MCF 10A (cell line): ENCODE data around the gene TGFBI. TPM values are rescaled to one million over a fixed set of nuclear protein-coding genes. Genes with fewer than 3 reads are reported as not detected.

ENCODE experiments used
- BruUV-seq: library from RNA; stranded (reverse); fragments of 400-500 nt; replicated peaks from 2 replicates; lab custom pipeline; 2021; lab: Mats Ljungman, UMichigan
- CTCF ChIA-PET: fragments of 300-600 bp; sonication (Branson Sonifier 250); formaldehyde crosslinking; extraction: SDS; loops from one replicate; lab custom pipeline; 2021; ENCODE audit warnings: antibody characterized with exemption, inconsistent platforms; lab: Yijun Ruan, JAX
- POLR2A ChIA-PET: fragments of 300-600, 350-650 bp; sonication (Branson Sonifier 250); formaldehyde crosslinking; extraction: SDS; loops from one replicate; lab custom pipeline; 2020; ENCODE audit warnings: antibody characterized with exemption, inconsistent platforms; lab: Yijun Ruan, JAX
- DNase-seq: peaks from one replicate; pipeline ENCODE4 v3.0.0-alpha.2; 2018; ENCODE audit not compliant: unreplicated experiment
- H3K27ac Mint-ChIP-seq: one replicate; pipeline ENCODE4 v1.8.0; 2022; ENCODE audit warnings: mild to moderate bottlenecking, low read depth, mixed read lengths; ENCODE audit not compliant: unreplicated experiment
- H3K27me3 Mint-ChIP-seq: one replicate; pipeline ENCODE4 v1.8.0; 2022; ENCODE audit warnings: mixed read lengths; ENCODE audit not compliant: insufficient read depth, unreplicated experiment
- H3K36me3 Mint-ChIP-seq: one replicate; pipeline ENCODE4 v1.8.0; 2022; ENCODE audit warnings: mild to moderate bottlenecking, moderate library complexity, mixed read lengths; ENCODE audit not compliant: insufficient read depth, unreplicated experiment
- H3K4me1 Mint-ChIP-seq: one replicate; pipeline ENCODE4 v1.8.0; 2022; ENCODE audit warnings: mixed read lengths; ENCODE audit not compliant: insufficient read depth, unreplicated experiment
- H3K4me3 Mint-ChIP-seq: one replicate; pipeline ENCODE4 v1.8.0; 2022; ENCODE audit warnings: mild to moderate bottlenecking, moderate library complexity, mixed read lengths; ENCODE audit not compliant: unreplicated experiment
- H3K9me3 Mint-ChIP-seq: one replicate; pipeline ENCODE4 v1.8.0; 2022; ENCODE audit warnings: mixed read lengths; ENCODE audit not compliant: unreplicated experiment
- intact Hi-C: fragments of 100-400 bp; cut with micrococcal nuclease; formaldehyde crosslinking; loops from 2 replicates; pipeline ENCODE4 v1.14.1; 2022
- total RNA-seq: library from RNA; stranded (reverse); gene quantifications from 2 replicates; pipeline ENCODE4 v1.2.3, GENCODE V29; 2022
- TF ChIP-seq, protein P1 (sequence below): fragments of 200-600 bp; IDR thresholded peaks from one replicate; pipeline ENCODE4 v1.8.0; 2022; ENCODE audit warnings: antibody characterized with exemption, mild to moderate bottlenecking; ENCODE audit not compliant: unreplicated experiment

TGFBI gene
- total RNA-seq, 1 experiment from 2014 or later: 892 TPM

DNA sequence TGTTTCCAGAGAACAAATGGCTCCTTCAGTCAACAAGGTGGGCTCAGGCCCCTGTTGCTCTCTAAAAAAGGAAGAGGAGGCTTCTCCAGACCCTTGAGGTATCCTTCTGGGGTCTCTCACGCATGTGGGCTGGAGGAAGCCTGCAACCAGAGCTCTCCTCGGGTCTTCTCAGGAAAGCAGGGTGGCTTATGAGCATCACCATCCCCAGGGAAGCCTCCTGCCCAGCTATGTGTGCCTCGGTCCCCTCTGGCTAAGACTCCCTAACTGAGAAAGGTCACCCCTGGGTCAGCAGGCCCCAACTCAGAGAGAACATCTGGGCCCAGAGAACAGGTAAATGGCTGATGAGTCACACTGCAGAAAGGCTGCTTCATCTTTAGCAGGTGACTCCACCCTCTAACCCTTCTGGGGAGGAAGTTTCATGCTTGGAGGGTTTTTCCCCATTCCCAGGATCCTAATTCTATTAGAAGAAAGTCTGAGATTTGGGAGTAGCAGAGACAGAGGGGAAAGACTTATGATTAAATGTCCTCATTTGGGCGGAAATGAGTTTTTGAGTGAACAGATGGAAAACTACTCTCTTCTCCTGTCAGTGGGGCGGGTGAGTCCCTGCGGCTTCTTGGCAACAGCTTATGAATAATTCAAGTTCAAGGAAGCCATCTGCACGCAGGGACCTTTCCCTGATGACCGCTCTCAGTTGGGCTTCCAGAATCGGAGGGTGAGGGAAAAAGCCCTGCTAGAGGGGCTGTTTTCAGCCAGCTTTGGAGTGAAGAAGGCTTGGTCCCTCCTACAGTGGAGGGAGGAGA is 41.9 kb downstream of the TGFBI start:
- H3K27me3 Mint-ChIP-seq: no peaks in the 10 kb centered on the region
- no peak overlapping the region for H3K4me3 Mint-ChIP-seq
- peaks cover 6% of the 10 kb centered on the region for H3K9me3 Mint-ChIP-seq
- H3K36me3 Mint-ChIP-seq: peaks cover 40% of the 10 kb centered on the region
- no peak for DNase-seq
- peaks cover 27% of the 10 kb centered on the region for H3K4me1 Mint-ChIP-seq
- no TSS peak for BruUV-seq
- H3K27ac Mint-ChIP-seq: no peak overlapping the region
- CTCF ChIA-PET: interaction anchor here (0.6 to 2.3 kb wide), 7 partner anchors 7 to 141 kb away, joined by 3 to 13 read pairs (median 4); no protein-coding TSS in a partner anchor
- intact Hi-C loops: no loop called here
- POLR2A ChIA-PET: interaction anchor here (0.7 to 1.5 kb wide), 5 partner anchors 19 to 64 kb away, joined by 3 to 5 read pairs (median 4); no protein-coding TSS in a partner anchor
- TF ChIP-seq, protein P1, sequence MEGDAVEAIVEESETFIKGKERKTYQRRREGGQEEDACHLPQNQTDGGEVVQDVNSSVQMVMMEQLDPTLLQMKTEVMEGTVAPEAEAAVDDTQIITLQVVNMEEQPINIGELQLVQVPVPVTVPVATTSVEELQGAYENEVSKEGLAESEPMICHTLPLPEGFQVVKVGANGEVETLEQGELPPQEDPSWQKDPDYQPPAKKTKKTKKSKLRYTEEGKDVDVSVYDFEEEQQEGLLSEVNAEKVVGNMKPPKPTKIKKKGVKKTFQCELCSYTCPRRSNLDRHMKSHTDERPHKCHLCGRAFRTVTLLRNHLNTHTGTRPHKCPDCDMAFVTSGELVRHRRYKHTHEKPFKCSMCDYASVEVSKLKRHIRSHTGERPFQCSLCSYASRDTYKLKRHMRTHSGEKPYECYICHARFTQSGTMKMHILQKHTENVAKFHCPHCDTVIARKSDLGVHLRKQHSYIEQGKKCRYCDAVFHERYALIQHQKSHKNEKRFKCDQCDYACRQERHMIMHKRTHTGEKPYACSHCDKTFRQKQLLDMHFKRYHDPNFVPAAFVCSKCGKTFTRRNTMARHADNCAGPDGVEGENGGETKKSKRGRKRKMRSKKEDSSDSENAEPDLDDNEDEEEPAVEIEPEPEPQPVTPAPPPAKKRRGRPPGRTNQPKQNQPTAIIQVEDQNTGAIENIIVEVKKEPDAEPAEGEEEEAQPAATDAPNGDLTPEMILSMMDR: no peak

DNA sequence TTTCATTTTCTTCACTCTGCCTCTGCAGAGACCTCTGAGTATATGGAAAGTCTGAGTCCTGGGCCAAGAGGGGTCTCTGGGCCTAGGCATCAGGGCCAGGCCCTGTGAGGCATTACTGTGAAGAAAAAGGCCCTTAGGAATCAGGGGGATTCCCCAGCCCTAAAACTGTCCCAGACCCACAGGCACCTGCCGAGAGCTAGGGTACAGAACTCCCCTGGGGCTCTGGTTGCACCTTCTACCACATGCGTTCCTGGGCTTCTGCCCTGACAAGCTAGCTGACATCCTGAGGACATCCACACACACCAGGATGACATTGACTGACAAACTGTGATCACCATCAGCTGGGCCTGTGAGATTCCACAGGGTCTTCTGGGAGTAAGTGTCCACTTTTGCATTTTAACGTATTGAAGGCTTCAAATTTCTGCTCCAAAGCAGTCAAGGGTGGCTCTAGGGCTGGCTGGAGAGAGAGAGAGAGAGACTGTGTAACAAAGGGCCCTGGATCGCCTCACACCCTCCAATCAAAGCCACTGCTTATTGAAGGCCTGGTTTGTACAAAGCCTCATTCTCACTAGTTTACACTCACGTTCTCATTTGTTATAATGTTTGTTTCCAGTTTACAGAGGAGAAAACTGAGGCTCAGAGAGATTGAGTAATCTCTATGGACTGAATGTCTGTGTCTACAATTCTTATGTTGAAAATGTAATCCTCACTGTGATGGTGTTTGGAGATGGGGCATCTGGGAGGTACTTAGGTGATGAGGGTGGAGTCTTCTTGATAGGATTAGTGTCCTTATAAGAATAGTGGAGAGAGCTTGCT is 45.1 kb downstream of the TGFBI start:
- H3K36me3 Mint-ChIP-seq: peaks cover 29% of the 10 kb centered on the region
- intact Hi-C loops: no loop called here
- no peak overlapping the region for H3K27ac Mint-ChIP-seq
- ChIA-PET POLR2A (interaction anchor here (0.6 to 1.3 kb wide), 5 partner anchors 13 to 41 kb away, joined by 3 to 4 read pairs (median 3); no protein-coding TSS in a partner anchor), CTCF (interaction anchor here (0.8 to 5.0 kb wide), 11 partner anchors 9 to 1506 kb away, joined by 3 to 21 read pairs (median 4); no protein-coding TSS in a partner anchor)
- TF ChIP-seq, protein P1: no peak
- H3K9me3 Mint-ChIP-seq: peaks cover 4% of the 10 kb centered on the region
- H3K27me3 Mint-ChIP-seq: no peaks in the 10 kb centered on the region
- H3K4me3 Mint-ChIP-seq: no peak overlapping the region
- BruUV-seq: no TSS peak
- peaks cover 16% of the 10 kb centered on the region for H3K4me1 Mint-ChIP-seq
- DNase-seq: no peak

DNA sequence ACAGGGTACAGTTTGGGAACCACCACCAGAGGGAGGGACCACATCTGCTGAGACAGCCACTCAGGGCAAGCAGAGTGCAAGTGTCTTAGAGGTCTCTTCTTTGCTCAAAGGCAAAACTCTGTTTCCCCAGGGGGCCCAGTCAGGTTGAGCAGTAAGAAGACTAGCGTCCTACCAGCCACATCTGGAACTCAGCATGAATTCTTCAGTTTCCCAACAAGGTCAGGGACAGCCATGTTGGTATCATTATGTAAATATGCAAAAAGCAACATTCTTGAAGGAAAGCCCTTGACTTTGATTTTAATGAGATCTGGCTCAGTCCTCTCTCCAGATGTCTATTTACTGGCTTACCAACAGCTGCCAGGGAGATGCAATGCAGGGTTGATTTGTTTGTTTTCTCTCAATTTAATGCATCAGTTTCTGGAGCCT is 46.7 kb downstream of the TGFBI start:
- ChIA-PET POLR2A (interaction anchor here (0.7 to 1.1 kb wide), 5 partner anchors 22 to 94 kb away, joined by 3 to 4 read pairs (median 3); partner anchors contain the start of gene SMAD5), CTCF (interaction anchor here (0.6 to 5.0 kb wide), 13 partner anchors 12 to 988 kb away, joined by 3 to 21 read pairs (median 3); no protein-coding TSS in a partner anchor)
- intact Hi-C loops: no loop called here
- no peak for DNase-seq
- Mint-ChIP-seq H3K27me3 (no peaks in the 10 kb centered on the region), H3K9me3 (no peaks in the 10 kb centered on the region), H3K4me1 (peaks cover 7% of the 10 kb centered on the region), H3K4me3 (no peak overlapping the region), H3K36me3 (peaks cover 15% of the 10 kb centered on the region), H3K27ac (no peak overlapping the region)
- BruUV-seq: no TSS peak
- TF ChIP-seq, protein P1: no peak
